NCI-H2227 treated with DMSO at 0.1 percent for 48 hours (cell line): ENCODE measurements around the gene PSMA2.

Experiments used
- DNase-seq: peaks from one replicate; lab custom pipeline; 2025; lab: John Stamatoyannopoulos, UW

The PSMA2 gene

DNA sequence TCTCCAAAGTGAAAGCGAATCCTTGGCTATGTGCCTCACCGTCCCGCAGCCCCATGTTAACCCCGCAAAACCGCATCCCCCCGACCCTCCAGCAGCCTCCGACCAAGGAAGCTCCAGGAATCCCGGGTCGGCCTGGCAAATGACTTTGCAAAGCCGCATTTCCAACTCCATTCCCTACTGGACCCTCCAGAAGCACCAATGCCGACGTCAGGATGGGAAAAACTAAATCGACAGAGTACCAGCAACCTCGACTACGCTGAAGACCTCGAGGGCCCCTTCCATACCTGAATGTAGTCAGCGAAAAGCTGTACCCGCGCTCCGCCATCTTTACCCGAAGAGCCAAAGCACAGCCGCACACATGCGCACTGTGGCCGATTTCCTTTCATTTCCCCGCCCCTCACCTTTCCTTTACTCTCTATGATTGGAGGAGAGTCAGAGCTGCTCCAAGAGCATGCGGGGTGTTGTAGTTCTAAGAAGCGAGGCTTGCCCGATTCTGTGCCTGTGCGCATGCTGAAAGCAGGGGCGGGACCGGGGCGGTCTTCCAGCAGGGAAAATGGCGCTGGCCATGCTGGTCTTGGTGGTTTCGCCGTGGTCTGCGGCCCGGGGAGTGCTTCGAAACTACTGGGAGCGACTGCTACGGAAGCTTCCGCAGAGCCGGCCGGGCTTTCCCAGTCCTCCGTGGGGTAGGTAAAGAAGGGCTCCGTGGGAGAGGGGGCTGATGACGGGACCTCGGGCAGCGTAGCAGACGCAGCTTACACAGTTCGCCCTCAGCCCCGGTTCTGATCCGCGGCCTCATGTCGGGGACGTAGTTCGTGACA is at the start of gene PSMA2, which contains the start of gene MRPL32:
TSS of gene PSMA2 (minus strand) at position 341 of the 818 bp plus-strand sequence. CDS start at position 325, 16 bp downstream.
TSS of gene MRPL32 (plus strand) at position 543 of the 818 bp plus-strand sequence. CDS start at position 554, 11 bp downstream.
- DNase-seq, result peak; percentile 96

- peak; percentile 54 for DNase-seq
Observed at GRCh38 chr7:42981601-42982000, 49.6 kb upstream of the PSMA2 start.

- no peak for DNase-seq
Observed at GRCh38 chr7:42980514-42980913, 48.5 kb upstream of the PSMA2 start.

- no peak for DNase-seq
Observed at GRCh38 chr7:42980084-42980483, 48.1 kb upstream of the PSMA2 start.

DNA sequence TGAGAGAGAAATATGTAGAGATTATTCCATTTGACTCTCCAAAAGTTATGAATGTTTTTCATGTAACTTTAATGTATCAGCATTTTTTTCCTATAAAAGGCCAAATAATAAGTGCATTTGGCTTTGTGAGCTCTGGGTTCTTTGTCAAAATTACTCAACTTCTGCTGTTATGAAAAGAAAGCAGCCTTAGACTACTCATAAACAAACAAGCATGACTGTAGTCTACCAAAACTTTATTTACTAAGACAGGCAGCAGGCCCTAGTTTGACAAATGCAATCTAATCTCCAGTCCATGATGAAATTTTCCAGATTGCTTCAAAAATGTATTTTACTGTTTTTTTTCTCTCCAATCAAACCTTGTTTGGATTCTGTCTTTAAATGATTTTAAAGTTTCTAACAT is 46.5 kb upstream of the PSMA2 start:
- DNase-seq, result no peak

- no peak for DNase-seq
Observed at GRCh38 chr7:42976371-42976770, 44.4 kb upstream of the PSMA2 start.

DNA sequence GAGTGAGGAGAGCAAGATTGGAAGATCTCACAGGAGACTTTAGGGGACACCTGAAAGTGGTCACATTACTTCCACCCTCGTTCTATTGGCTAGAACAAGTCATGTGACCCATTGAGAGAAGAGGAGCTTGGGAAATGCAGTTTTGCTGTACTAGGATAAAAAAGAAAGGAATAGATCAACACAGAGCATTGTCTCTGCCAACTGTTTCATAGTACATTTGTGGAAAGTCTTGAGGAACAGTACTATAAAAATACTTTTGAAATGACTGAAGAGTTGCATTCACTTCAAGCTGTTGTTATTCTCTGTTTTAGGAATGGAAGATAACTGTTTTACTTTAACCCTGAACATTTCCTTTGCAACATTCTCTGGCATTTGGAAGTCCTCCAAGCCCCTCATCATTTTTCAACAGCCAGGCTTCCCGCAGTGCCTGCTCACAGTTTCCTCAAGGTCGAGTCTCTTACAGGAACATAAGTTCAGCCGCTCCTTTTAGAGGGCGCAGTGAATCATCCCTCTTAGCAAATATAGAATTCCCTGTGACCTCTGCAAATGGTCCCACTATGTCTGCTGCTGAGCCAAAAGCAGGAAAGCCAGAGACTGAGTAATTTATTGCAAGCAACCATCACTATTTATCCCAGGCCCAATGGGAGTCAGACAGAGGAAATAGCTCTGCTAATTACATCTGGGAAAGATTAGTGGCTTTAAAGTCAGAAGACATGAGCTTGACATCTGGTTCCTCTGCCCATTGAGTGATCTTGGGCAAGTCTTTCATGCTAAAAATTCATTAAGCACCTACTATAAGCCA is 40.9 kb upstream of the PSMA2 start:
- DNase-seq, result peak; percentile 40

DNA sequence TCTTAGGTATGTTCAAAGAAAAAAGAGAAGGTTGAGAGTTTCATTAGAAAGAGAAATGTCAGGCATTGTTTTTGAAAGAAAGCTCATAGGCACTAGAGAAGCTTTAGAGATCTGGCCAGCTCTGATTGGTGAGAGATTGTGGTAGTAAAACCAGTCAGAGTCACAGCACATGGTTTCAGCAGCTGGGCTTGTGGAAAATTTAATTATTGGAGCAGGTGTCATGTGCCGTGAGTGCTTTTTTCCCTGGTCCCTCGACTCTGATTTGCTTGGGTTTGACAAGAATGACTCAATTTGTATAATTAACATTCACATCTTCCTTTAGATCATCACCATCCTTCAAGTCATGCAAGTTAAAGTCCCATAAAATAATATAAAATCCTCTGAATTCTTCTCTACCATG is 35.4 kb upstream of the PSMA2 start:
- no peak for DNase-seq

DNA sequence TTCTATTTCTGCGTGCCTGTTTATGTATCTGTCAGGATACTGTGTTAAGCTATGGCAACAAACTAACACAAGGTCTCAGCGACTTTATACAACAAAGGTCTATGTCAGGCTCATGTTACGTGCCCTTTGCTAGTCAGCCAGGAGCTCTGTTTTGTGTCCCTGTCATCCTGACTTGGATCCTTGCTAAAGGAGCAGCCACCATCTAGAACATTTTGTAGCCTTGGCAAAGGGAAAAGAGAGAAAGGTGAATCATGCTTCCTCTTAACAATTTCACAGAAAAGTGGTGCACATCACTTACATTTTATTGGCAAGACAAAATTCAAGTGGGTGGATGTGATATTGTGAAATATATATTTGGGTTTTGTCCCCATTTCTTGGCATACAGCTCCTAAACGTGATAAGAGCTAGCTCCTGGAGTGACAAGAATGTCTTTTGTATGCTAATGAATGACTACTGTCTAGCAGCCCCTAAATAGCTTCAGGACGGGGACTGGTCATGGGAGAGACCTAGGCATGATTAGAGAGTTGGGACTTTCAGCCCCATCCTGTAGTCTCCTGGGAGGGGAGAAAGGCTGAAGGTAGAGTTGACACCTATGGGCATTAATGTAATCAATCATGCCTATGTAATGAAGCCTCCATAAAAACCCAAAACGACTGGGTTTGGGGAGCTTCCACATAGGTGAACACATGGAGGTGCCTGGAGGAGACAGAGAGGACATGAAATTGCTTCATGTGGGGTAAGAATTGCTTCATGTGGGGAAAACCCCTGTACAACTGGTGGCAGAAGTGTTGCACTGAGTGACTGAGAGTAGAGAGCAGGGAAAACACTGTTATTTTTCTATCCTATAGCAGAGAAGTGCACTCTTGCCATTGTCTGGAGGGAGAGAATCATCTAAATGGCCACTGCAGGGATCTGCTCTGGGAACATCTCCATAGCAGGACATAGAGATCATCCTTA is 33.2 kb upstream of the PSMA2 start:
- DNase-seq, result no peak

GRCh38 chr7:42964293-42964692 is 32.3 kb upstream of the PSMA2 start:
- DNase-seq, result no peak

- no peak for DNase-seq
Observed at GRCh38 chr7:42961170-42961569, 29.2 kb upstream of the PSMA2 start.

- DNase-seq, result no peak
Observed at GRCh38 chr7:42960762-42961161, 28.8 kb upstream of the PSMA2 start.

GRCh38 chr7:42959549-42959948 is 27.6 kb upstream of the PSMA2 start:
- no peak for DNase-seq

- DNase-seq, result no peak
Observed at GRCh38 chr7:42956062-42956461, 24.1 kb upstream of the PSMA2 start.

- no peak for DNase-seq
Observed at GRCh38 chr7:42953994-42954393, 22.0 kb upstream of the PSMA2 start.

DNA sequence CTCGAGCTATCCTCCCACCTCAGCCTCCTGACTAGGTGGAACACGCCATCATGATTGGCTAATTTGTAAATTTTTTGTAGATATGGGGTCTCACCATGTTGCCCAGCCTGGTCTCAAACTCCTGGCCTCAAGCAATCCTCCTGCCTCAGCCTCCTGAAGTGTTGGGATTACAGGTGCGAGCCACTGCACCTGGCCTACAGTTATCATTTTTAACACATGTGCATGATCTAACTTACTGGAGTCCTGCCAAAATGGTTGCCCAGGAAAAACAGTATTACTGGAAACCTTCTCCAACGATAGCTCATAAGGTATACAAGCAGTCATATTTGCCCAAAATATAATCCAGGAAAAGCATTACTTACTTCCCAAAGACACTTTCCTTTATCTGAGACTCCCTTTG is 20.4 kb upstream of the PSMA2 start:
- no peak for DNase-seq

GRCh38 chr7:42950417-42950816 is 18.4 kb upstream of the PSMA2 start:
- DNase-seq, result no peak

GRCh38 chr7:42947521-42947920 is 15.5 kb upstream of the PSMA2 start:
- no peak for DNase-seq

DNA sequence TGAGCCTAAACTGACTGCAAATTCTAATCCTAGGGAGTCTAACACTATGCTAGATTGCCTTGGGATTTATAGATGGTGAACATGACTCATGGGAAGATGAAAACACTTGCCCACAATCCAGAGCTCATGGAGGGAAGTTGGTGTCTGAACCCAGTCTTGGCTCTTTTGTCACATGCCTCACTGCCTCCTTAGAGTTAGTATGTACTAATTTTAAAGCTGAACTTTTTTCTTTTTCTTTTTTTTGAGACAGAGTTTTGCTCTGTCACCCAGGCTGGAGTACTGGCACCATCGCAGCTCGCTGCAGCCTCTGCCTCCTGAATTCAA is 14.6 kb upstream of the PSMA2 start:
- no peak for DNase-seq

GRCh38 chr7:42945821-42946626 is 14.1 kb upstream of the PSMA2 start:
- DNase-seq, result no peak
